Stimulated activated naive B cell treated with anti-CD40 and anti-IgM and Interleukin-4, amounts not matched to agents 10 μg/mL and 1 μg/mL and 100 μg/mL, for 72 hours (primary cell): ENCODE results near the gene BIRC2.

ENCODE experiments used
- ATAC-seq, 2 donors: fragments of 150-1000 bp; cut with Tn5 transposase; replicated peaks; 2 replicates each; pipeline ENCODE4 v1.10.0; 2021; ENCODE audit warnings: moderate library complexity in 1 of 2
- DNase-seq: peaks from one replicate; pipeline ENCODE4 v3.0.0; 2021
- H3K27ac Mint-ChIP-seq: one replicate; pipeline ENCODE4 v1.8.0; 2022; ENCODE audit warnings: mild to moderate bottlenecking, mixed read lengths
- H3K27me3 Mint-ChIP-seq, 2 donors: one replicate each; pipeline ENCODE4 v1.8.0; 2022; ENCODE audit warnings: mixed read lengths in 2 of 2
- H3K36me3 Mint-ChIP-seq, 2 donors: one replicate each; pipeline ENCODE4 v1.8.0; 2022; ENCODE audit warnings: mixed read lengths in 2 of 2, mild to moderate bottlenecking in 1 of 2
- H3K4me1 Mint-ChIP-seq, 2 donors: one replicate each; pipeline ENCODE4 v1.8.0; 2022; ENCODE audit warnings: mixed read lengths in 2 of 2, mild to moderate bottlenecking in 1 of 2
- H3K4me3 Mint-ChIP-seq, 2 donors: one replicate each; pipeline ENCODE4 v1.8.0; 2022; ENCODE audit warnings: mild to moderate bottlenecking in 2 of 2, mixed read lengths in 2 of 2, moderate library complexity in 1 of 2
- H3K9me3 Mint-ChIP-seq, 2 donors: one replicate each; pipeline ENCODE4 v1.8.0; 2022; ENCODE audit warnings: mixed read lengths in 2 of 2, mild to moderate bottlenecking in 1 of 2

BIRC2 gene

GRCh38 chr11:102391549-102392237 lies 44.7 kb downstream of the BIRC2 start:
- Mint-ChIP-seq H3K9me3 (peaks cover 5 to 6% of the 10 kb centered on the region in 2 donors), H3K27ac (peak overlapping the region; percentile 90), H3K27me3 (no peaks in the 10 kb centered on the region), H3K4me1 (peaks cover 23 to 45% of the 10 kb centered on the region in 2 donors), H3K4me3 (peak overlapping the region in 1 of 2 donors; percentile 10), H3K36me3 (peaks cover 37 to 64% of the 10 kb centered on the region in 2 donors)
- ATAC-seq, result peak; percentile 10 to 17
- no peak for DNase-seq

GRCh38 chr11:102393272-102393730 lies 46.3 kb downstream of the BIRC2 start:
- H3K27ac Mint-ChIP-seq, result peak overlapping the region; percentile 90

DNA sequence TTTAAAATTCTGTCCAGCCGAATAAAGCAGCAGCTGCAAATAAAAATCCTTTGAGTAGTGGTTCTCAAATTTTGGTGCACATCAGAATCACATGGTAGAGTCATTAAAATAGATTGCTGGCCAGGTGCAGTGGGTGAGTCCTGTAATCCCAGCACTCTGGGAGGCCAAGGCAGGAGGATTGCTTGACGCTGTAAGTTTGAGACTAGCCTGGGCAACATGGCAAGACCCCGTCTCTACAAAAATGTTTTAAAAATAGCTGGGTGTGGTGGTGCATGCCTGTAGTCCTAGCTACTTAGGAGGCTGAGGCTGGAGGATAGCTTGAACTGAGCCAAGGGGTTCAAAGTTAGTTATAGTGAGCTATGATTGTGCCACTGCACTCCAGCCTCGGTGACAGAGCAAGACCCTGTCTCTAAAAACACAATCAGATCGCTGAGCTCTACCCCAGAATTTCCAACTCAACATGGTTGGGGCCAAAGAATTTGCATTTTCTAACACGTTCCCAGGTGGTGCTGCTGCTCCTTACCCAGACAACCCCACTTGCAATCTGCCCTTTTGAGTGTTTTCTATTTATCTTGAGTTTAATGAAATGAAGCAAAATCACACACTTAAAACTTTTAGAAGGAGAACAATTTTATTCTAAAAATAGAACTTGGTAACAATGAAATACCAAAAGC lies 48.8 kb downstream of the BIRC2 start:
- H3K4me1 Mint-ChIP-seq, result peaks cover 17 to 35% of the 10 kb centered on the region in 2 donors
- no peak for ATAC-seq
- no peaks in the 10 kb centered on the region for H3K9me3 Mint-ChIP-seq
- H3K27ac Mint-ChIP-seq, result peak overlapping the region; percentile 42
- peaks cover 24 to 38% of the 10 kb centered on the region in 2 donors for H3K36me3 Mint-ChIP-seq
- no peak overlapping the region for H3K4me3 Mint-ChIP-seq
- DNase-seq, result no peak
- H3K27me3 Mint-ChIP-seq, result no peaks in the 10 kb centered on the region

More at GRCh38 chr11:102393272-102393730, 46.3 kb downstream of the BIRC2 start:
- peak overlapping the region in 1 of 2 donors; percentile 9 for H3K4me3 Mint-ChIP-seq
- H3K36me3 Mint-ChIP-seq, result peaks cover 33 to 51% of the 10 kb centered on the region in 2 donors
- ATAC-seq (peak; percentile 13 to 24), DNase-seq (no peak)
- H3K4me1 Mint-ChIP-seq, result peaks cover 26 to 51% of the 10 kb centered on the region in 2 donors
- H3K27me3 Mint-ChIP-seq, result no peaks in the 10 kb centered on the region
- H3K9me3 Mint-ChIP-seq, result peaks cover 5% of the 10 kb centered on the region in 2 donors

- Mint-ChIP-seq H3K27me3 (no peaks in the 10 kb centered on the region), H3K36me3 (peaks cover 27 to 37% of the 10 kb centered on the region in 2 donors), H3K9me3 (no peaks in the 10 kb centered on the region), H3K4me3 (no peak overlapping the region), H3K4me1 (peaks cover 16 to 31% of the 10 kb centered on the region in 2 donors), H3K27ac (peak overlapping the region; percentile 31)
- DNase-seq (no peak), ATAC-seq (no peak)
These were observed 49.9 kb downstream of the BIRC2 start for GRCh38 chr11:102396708-102397563.

DNA sequence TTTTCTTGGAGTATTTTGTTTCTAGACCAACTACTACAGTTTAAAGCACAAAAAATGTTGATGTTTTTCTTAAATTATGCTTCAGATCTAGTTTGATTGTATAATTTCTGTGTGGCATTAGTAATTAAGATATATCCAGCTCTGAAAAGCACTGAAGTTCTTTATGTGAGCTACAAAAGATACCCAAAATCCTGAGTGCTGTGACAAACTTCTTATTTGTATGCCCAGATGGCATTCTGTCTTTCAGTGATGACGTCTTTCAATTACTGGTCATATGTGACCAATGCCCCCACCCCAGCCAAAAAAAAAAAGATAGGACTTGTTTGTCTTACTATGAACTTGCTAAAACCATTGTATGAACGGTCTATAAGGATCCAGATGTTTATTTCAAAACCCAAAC lies 51.3 kb downstream of the BIRC2 start:
- no peak for ATAC-seq
- Mint-ChIP-seq H3K27me3 (no peaks in the 10 kb centered on the region), H3K9me3 (no peaks in the 10 kb centered on the region), H3K4me1 (peaks cover 10 to 27% of the 10 kb centered on the region in 2 donors), H3K27ac (peak overlapping the region; percentile 73), H3K36me3 (peaks cover 26 to 34% of the 10 kb centered on the region in 2 donors), H3K4me3 (no peak overlapping the region)
- DNase-seq, result no peak

DNA sequence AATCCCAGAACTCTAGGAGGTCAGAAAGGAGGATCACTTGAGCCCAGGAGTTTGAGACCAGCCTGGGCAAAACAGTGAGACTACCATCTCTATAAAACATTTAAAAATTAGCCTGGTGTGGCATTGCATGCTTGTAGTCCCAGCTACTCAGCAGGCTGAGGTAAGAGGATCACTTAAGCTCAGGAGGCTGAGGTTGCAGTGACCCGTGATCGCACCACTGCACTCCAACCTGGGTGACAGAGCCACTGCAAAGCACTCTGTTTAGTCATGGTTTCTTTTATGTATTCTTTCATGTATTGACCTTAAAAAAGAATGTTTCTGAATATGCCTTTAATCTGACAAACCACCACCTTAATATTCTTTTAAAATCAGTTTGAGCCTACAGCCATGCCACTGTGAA lies 52.2 kb downstream of the BIRC2 start:
- Mint-ChIP-seq H3K36me3 (peaks cover 27 to 38% of the 10 kb centered on the region in 2 donors), H3K9me3 (no peaks in the 10 kb centered on the region), H3K27ac (no peak overlapping the region), H3K27me3 (no peaks in the 10 kb centered on the region), H3K4me3 (no peak overlapping the region), H3K4me1 (peaks cover 12 to 29% of the 10 kb centered on the region in 2 donors)
- no peak for DNase-seq
- ATAC-seq, result peak in 1 of 2 donors; percentile 45

DNA sequence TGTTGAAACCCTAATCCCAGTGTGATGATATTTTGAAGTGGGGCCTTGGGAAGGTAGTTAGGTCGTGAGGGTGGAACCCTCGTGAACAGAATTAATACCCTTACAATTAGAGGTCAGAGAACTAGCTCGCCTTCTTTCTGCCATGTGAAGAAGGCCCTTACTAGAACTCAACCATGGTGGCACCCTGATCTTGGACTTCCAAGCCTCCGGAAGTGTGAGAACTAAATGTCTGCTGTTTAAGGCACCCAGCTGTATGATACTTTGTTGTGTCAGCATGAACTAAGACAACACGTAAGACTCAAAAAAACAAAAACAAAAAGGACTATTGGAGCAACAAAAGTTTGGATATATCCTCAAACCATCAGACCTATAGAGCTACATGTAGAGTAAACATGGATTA lies 53.6 kb downstream of the BIRC2 start:
- Mint-ChIP-seq H3K9me3 (no peaks in the 10 kb centered on the region), H3K4me1 (peaks cover 12 to 38% of the 10 kb centered on the region in 2 donors), H3K27me3 (no peaks in the 10 kb centered on the region), H3K27ac (no peak overlapping the region), H3K4me3 (no peak overlapping the region), H3K36me3 (peaks cover 24 to 32% of the 10 kb centered on the region in 2 donors)
- DNase-seq, result no peak
- no peak for ATAC-seq

DNA sequence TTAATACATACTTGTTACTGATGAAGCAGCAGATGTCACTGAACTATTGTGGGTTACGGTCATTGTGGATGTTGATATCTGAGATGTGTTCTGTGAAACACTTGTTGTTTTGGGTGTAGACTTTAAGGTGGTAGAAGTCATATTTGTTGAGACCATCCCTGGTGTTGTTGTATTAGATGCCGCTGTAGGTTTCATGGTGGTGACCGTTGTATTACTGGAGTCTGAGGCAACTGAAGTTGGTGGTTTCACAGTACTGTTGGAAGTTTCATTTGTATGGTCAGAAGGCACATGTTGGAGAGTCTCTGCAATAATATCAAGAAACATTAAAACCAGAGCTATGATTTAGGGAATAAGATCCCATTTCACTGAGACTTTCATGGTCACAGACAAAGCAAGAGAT lies 54.9 kb downstream of the BIRC2 start:
- Mint-ChIP-seq H3K4me1 (peaks cover 14 to 48% of the 10 kb centered on the region in 2 donors), H3K27ac (peak overlapping the region; percentile 47), H3K36me3 (peaks cover 34 to 45% of the 10 kb centered on the region in 2 donors), H3K27me3 (no peaks in the 10 kb centered on the region), H3K4me3 (no peak overlapping the region), H3K9me3 (no peaks in the 10 kb centered on the region)
- ATAC-seq, result no peak
- no peak for DNase-seq

DNA sequence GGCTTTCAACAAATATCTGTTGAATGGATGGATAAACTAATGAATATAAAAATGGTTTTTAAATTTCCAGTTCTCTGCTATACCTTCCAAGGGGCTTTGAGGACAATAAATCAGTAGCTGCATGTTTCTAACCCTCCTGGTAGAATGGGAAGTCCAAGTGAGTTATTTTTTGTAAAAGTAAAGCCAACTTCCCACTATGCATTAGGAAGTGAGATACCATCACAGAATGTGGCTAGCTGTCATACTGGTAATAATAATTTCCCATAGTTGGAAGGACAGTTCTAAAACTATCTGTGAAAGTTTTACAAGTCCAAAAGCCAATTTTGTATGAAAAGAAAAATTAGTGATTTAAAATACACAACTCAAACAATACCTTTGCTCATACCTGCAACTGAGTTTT lies 55.5 kb downstream of the BIRC2 start:
- H3K4me3 Mint-ChIP-seq, result no peak overlapping the region
- DNase-seq (no peak), ATAC-seq (peak in 1 of 2 donors; percentile 41)
- H3K27me3 Mint-ChIP-seq, result no peaks in the 10 kb centered on the region
- peaks cover 35 to 52% of the 10 kb centered on the region in 2 donors for H3K36me3 Mint-ChIP-seq
- no peaks in the 10 kb centered on the region for H3K9me3 Mint-ChIP-seq
- peaks cover 18 to 51% of the 10 kb centered on the region in 2 donors for H3K4me1 Mint-ChIP-seq
- H3K27ac Mint-ChIP-seq, result peak overlapping the region; percentile 56

GRCh38 chr11:102405501-102405900 lies 58.5 kb downstream of the BIRC2 start:
- Mint-ChIP-seq H3K9me3 (no peaks in the 10 kb centered on the region), H3K4me1 (peaks cover 24 to 58% of the 10 kb centered on the region in 2 donors), H3K27ac (no peak overlapping the region), H3K4me3 (no peak overlapping the region), H3K36me3 (peaks cover 34 to 54% of the 10 kb centered on the region in 2 donors), H3K27me3 (no peaks in the 10 kb centered on the region)
- ATAC-seq (no peak), DNase-seq (no peak)

GRCh38 chr11:102406099-102406498 lies 59.1 kb downstream of the BIRC2 start:
- no peak for ATAC-seq
- Mint-ChIP-seq H3K4me3 (no peak overlapping the region), H3K9me3 (no peaks in the 10 kb centered on the region), H3K27me3 (no peaks in the 10 kb centered on the region), H3K27ac (peak overlapping the region; percentile 51), H3K36me3 (peaks cover 32 to 53% of the 10 kb centered on the region in 2 donors), H3K4me1 (peaks cover 25 to 60% of the 10 kb centered on the region in 2 donors)
- no peak for DNase-seq

- Mint-ChIP-seq H3K27me3 (no peaks in the 10 kb centered on the region), H3K27ac (no peak overlapping the region), H3K4me1 (peaks cover 23 to 62% of the 10 kb centered on the region in 2 donors), H3K4me3 (no peak overlapping the region), H3K36me3 (peaks cover 31 to 49% of the 10 kb centered on the region in 2 donors), H3K9me3 (no peaks in the 10 kb centered on the region)
- ATAC-seq (no peak), DNase-seq (no peak)
These were observed 60.9 kb downstream of the BIRC2 start for GRCh38 chr11:102407901-102408300.

GRCh38 chr11:102408339-102408738 lies 61.3 kb downstream of the BIRC2 start:
- no peak for ATAC-seq
- peaks cover 30 to 48% of the 10 kb centered on the region in 2 donors for H3K36me3 Mint-ChIP-seq
- H3K9me3 Mint-ChIP-seq, result no peaks in the 10 kb centered on the region
- peaks cover 25 to 61% of the 10 kb centered on the region in 2 donors for H3K4me1 Mint-ChIP-seq
- H3K4me3 Mint-ChIP-seq, result no peak overlapping the region
- no peak for DNase-seq
- H3K27ac Mint-ChIP-seq, result no peak overlapping the region
- H3K27me3 Mint-ChIP-seq, result no peaks in the 10 kb centered on the region

DNA sequence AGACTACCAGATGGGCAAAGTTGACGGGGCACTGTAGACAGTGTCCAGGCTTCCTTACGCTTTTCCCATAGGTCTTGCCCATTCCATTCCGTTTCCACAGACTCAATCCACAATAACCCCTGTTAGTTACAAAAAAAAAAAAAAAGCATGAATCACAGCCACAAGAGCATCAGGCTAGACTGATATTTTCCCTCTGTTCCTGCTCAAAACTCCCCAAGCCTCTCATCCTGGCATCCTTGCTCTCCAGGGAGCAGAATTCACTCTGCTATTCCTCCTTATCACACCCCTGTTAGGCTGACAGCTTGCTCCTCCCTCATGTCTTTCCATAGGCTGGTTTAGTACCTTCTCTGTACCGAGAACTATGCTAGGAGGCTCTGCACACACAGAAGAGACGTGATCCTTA lies 63.4 kb downstream of the BIRC2 start:
- Mint-ChIP-seq H3K36me3 (peaks cover 37 to 58% of the 10 kb centered on the region in 2 donors), H3K27me3 (no peaks in the 10 kb centered on the region), H3K4me3 (no peak overlapping the region), H3K4me1 (peaks cover 38 to 64% of the 10 kb centered on the region in 2 donors), H3K27ac (no peak overlapping the region), H3K9me3 (peaks cover 0 to 3% of the 10 kb centered on the region in 2 donors)
- no peak for DNase-seq
- no peak for ATAC-seq
